Body of pancreas (tissue), 4 donors: ENCODE measurements around the gene POLH.

Experiments used
- CTCF ChIP-seq, 7 experiments: fragments of 450-650 bp in 4 of 7; fragments of 200-600 bp in 3 of 7; sonication (generic) in 3 of 7; IDR thresholded peaks; one replicate each; pipeline ENCODE4 v1.5.1; 2016 to 2019; ENCODE audit warnings: antibody characterized with exemption in 7 of 7
- POLR2A ChIP-seq, 3 donors: fragments of 450-650 bp; IDR thresholded peaks; one replicate each; pipeline ENCODE4 v1.6.1; 2016; ENCODE audit warnings: antibody characterized with exemption in 3 of 3, mild to moderate bottlenecking in 2 of 3

GRCh38 chr6:43616725-43617472, 40.9 kb downstream of the POLH start:
- no peak for TF ChIP-seq CTCF (IDR thresholded peaks at IDR 0.05)
- TF ChIP-seq POLR2A (IDR thresholded peaks at IDR 0.05), result peak in 1 of 3 donors; percentile 6
